ENCODE results near the gene TACC2. TPM values are rescaled to one million over a fixed set of nuclear protein-coding genes. Genes with fewer than 3 reads are reported as not detected.

TACC2 gene
- total RNA-seq, 1 donor from 2014 or later, result 22.0 TPM

- H3K36me3 ChIP-seq (ENCODE audit: insufficient read depth, low read length), result no peaks in the 10 kb centered on the region
- Mint-ChIP-seq H3K27ac (ENCODE audit: unreplicated experiment) (no peak overlapping the region), H3K4me1 (ENCODE audit: low read depth, unreplicated experiment) (peaks cover 12% of the 10 kb centered on the region), H3K4me3 (ENCODE audit: unreplicated experiment) (no peak overlapping the region), H3K9me3 (ENCODE audit: unreplicated experiment) (no peaks in the 10 kb centered on the region), H3K27me3 (ENCODE audit: low read depth, unreplicated experiment) (peaks cover 11% of the 10 kb centered on the region), H3K36me3 (ENCODE audit: low read depth, unreplicated experiment) (no peaks in the 10 kb centered on the region)
- no peak overlapping the region for H3K4me2 ChIP-seq (ENCODE audit: low read length)
- no peak overlapping the region for H3K9ac ChIP-seq (ENCODE audit: low read length)
- TF ChIP-seq EZH2 (IDR thresholded peaks at IDR 0.05; ENCODE audit: insufficient read depth, low read length) (no peak), CTCF (IDR thresholded peaks at IDR 0.05; ENCODE audit: insufficient read depth, low read depth, low read length) (no peak)
- no peak overlapping the region for H3K4me3 ChIP-seq (ENCODE audit: insufficient read depth, low read depth, low read length)
- H3K27me3 ChIP-seq (ENCODE audit: insufficient read depth, low read length), result no peaks in the 10 kb centered on the region
- H3K79me2 ChIP-seq (ENCODE audit: insufficient read depth, low read length), result no peaks in the 10 kb centered on the region
- no peaks in the 10 kb centered on the region for H3K9me3 ChIP-seq (ENCODE audit: insufficient read depth, low read depth, low read length)
- H3K27ac ChIP-seq (ENCODE audit: low read depth, low read length), result no peak overlapping the region
- no peak overlapping the region for H2AFZ ChIP-seq (ENCODE audit: low read depth, low read length)
- FAIRE-seq (no peak), DNase-seq (ENCODE audit: low read depth) (peak; percentile 43)
- H4K20me1 ChIP-seq (ENCODE audit: insufficient read depth, low read length), result no peaks in the 10 kb centered on the region
- H3K4me1 ChIP-seq (ENCODE audit: insufficient read depth, low read length), result peaks cover 4% of the 10 kb centered on the region
Measured at GRCh38 chr10:122276611-122277208, 287.7 kb downstream of the TACC2 start.

GRCh38 chr10:122277526-122278136 lies 288.7 kb downstream of the TACC2 start:
- Mint-ChIP-seq H3K9me3 (ENCODE audit: unreplicated experiment) (no peaks in the 10 kb centered on the region), H3K4me1 (ENCODE audit: low read depth, unreplicated experiment) (peaks cover 20% of the 10 kb centered on the region), H3K4me3 (ENCODE audit: unreplicated experiment) (no peak overlapping the region), H3K36me3 (ENCODE audit: low read depth, unreplicated experiment) (no peaks in the 10 kb centered on the region), H3K27ac (ENCODE audit: unreplicated experiment) (no peak overlapping the region), H3K27me3 (ENCODE audit: low read depth, unreplicated experiment) (peaks cover 9% of the 10 kb centered on the region)
- Histone ChIP-seq H3K9ac (ENCODE audit: low read length) (no peak overlapping the region), H3K27me3 (ENCODE audit: insufficient read depth, low read length) (no peaks in the 10 kb centered on the region), H3K4me1 (ENCODE audit: insufficient read depth, low read length) (peaks cover 13% of the 10 kb centered on the region), H3K27ac (ENCODE audit: low read depth, low read length) (no peak overlapping the region), H2AFZ (ENCODE audit: low read depth, low read length) (no peak overlapping the region), H4K20me1 (ENCODE audit: insufficient read depth, low read length) (no peaks in the 10 kb centered on the region), H3K36me3 (ENCODE audit: insufficient read depth, low read length) (no peaks in the 10 kb centered on the region), H3K79me2 (ENCODE audit: insufficient read depth, low read length) (no peaks in the 10 kb centered on the region), H3K4me3 (ENCODE audit: insufficient read depth, low read depth, low read length) (no peak overlapping the region), H3K4me2 (ENCODE audit: low read length) (no peak overlapping the region), H3K9me3 (ENCODE audit: insufficient read depth, low read depth, low read length) (no peaks in the 10 kb centered on the region)
- TF ChIP-seq CTCF (IDR thresholded peaks at IDR 0.05; ENCODE audit: insufficient read depth, low read depth, low read length), result no peak
- no peak for TF ChIP-seq EZH2 (IDR thresholded peaks at IDR 0.05; ENCODE audit: insufficient read depth, low read length)
- no peak for FAIRE-seq
- no peak for DNase-seq (ENCODE audit: low read depth)

GRCh38 chr10:122279725-122280141 lies 290.8 kb downstream of the TACC2 start:
- H3K27me3 Mint-ChIP-seq (ENCODE audit: low read depth, unreplicated experiment), result peaks cover 9% of the 10 kb centered on the region
- no peaks in the 10 kb centered on the region for H3K36me3 Mint-ChIP-seq (ENCODE audit: low read depth, unreplicated experiment)
- no peaks in the 10 kb centered on the region for H3K79me2 ChIP-seq (ENCODE audit: insufficient read depth, low read length)
- H3K27me3 ChIP-seq (ENCODE audit: insufficient read depth, low read length), result no peaks in the 10 kb centered on the region
- no peak overlapping the region for H3K4me3 Mint-ChIP-seq (ENCODE audit: unreplicated experiment)
- H3K9me3 ChIP-seq (ENCODE audit: insufficient read depth, low read depth, low read length), result no peaks in the 10 kb centered on the region
- H3K27ac Mint-ChIP-seq (ENCODE audit: unreplicated experiment), result no peak overlapping the region
- H3K27ac ChIP-seq (ENCODE audit: low read depth, low read length), result no peak overlapping the region
- no peak for TF ChIP-seq EZH2 (IDR thresholded peaks at IDR 0.05; ENCODE audit: insufficient read depth, low read length)
- peak; percentile 75 for TF ChIP-seq CTCF (IDR thresholded peaks at IDR 0.05; ENCODE audit: insufficient read depth, low read depth, low read length)
- no peaks in the 10 kb centered on the region for H3K36me3 ChIP-seq (ENCODE audit: insufficient read depth, low read length)
- FAIRE-seq (peak; percentile 37), DNase-seq (ENCODE audit: low read depth) (peak; percentile 17)
- H3K9me3 Mint-ChIP-seq (ENCODE audit: unreplicated experiment), result no peaks in the 10 kb centered on the region
- H3K9ac ChIP-seq (ENCODE audit: low read length), result no peak overlapping the region
- H4K20me1 ChIP-seq (ENCODE audit: insufficient read depth, low read length), result no peaks in the 10 kb centered on the region
- peaks cover 14% of the 10 kb centered on the region for H3K4me1 ChIP-seq (ENCODE audit: insufficient read depth, low read length)
- no peak overlapping the region for H3K4me3 ChIP-seq (ENCODE audit: insufficient read depth, low read depth, low read length)
- peaks cover 20% of the 10 kb centered on the region for H3K4me1 Mint-ChIP-seq (ENCODE audit: low read depth, unreplicated experiment)
- H2AFZ ChIP-seq (ENCODE audit: low read depth, low read length), result no peak overlapping the region
- no peak overlapping the region for H3K4me2 ChIP-seq (ENCODE audit: low read length)

Measured in astrocyte (in vitro differentiated cells and primary cell).